Neural cell (in vitro differentiated cells): Measurements from ENCODE around the gene CIRBP. TPM values are rescaled to one million over a fixed set of nuclear protein-coding genes. Genes with fewer than 3 reads are reported as not detected.

Experiments
- H2AFZ ChIP-seq: fragments of 200-600, 300-800 bp; sonication (generic), shearing (Covaris generic); 2 replicates; pipeline ENCODE4 v1.6.0; 2014; ENCODE audit warnings: low read depth, mild to moderate bottlenecking, antibody characterized with exemption, low read length, moderate library complexity
- H3F3A ChIP-seq: fragments of 200-600 bp; shearing (Covaris generic); 2 replicates; pipeline ENCODE4 v1.6.1; 2016; ENCODE audit warnings: mild to moderate bottlenecking, moderate library complexity, mixed read lengths, antibody characterized with exemption, low read length; ENCODE audit not compliant: insufficient read depth, poor library complexity, severe bottlenecking
- H3K27ac ChIP-seq: fragments of 200-600, 300-800 bp; sonication (generic), shearing (Covaris generic); 2 replicates; pipeline ENCODE4 v1.5.1; 2014; ENCODE audit warnings: mild to moderate bottlenecking, low read length, moderate library complexity
- H3K27me3 ChIP-seq: fragments of 300-800, 200-600 bp; sonication (generic), shearing (Covaris generic); 2 replicates; pipeline ENCODE4 v1.6.0; 2014; ENCODE audit warnings: mild to moderate bottlenecking, low read depth, low read length, moderate library complexity; ENCODE audit not compliant: insufficient read depth
- H3K36me3 ChIP-seq: fragments of 300-800, 200-600 bp; sonication (generic), shearing (Covaris generic); 2 replicates; pipeline ENCODE4 v1.5.1; 2014; ENCODE audit warnings: mild to moderate bottlenecking, antibody characterized with exemption, low read length, moderate library complexity; ENCODE audit not compliant: insufficient read depth
- H3K4me2 ChIP-seq: fragments of 300-800, 200-600 bp; sonication (generic), shearing (Covaris generic); 2 replicates; pipeline ENCODE4 v1.6.0; 2014; ENCODE audit warnings: mild to moderate bottlenecking, low read length
- H3K4me3 ChIP-seq: fragments of 300-800, 200-600 bp; sonication (generic), shearing (Covaris generic); 2 replicates; pipeline ENCODE4 v1.5.1; 2014; ENCODE audit warnings: mild to moderate bottlenecking, low read length, moderate library complexity
- H3K79me2 ChIP-seq: fragments of 200-600 bp; shearing (Covaris generic); replicated peaks from 2 replicates; pipeline ENCODE4 v1.6.0; 2014; ENCODE audit warnings: mild to moderate bottlenecking, low read length, moderate library complexity; ENCODE audit not compliant: insufficient read depth
- H3K9ac ChIP-seq: fragments of 300-800, 200-600 bp; sonication (generic), shearing (Covaris generic); 2 replicates; pipeline ENCODE4 v1.6.1; 2016; ENCODE audit warnings: mild to moderate bottlenecking, low read length, mixed read lengths
- H3K9me2 ChIP-seq: fragments of 200-600 bp; shearing (Covaris generic); 2 replicates; pipeline ENCODE4 v1.6.1; 2016; ENCODE audit warnings: mild to moderate bottlenecking, low read length, mixed read lengths; ENCODE audit not compliant: insufficient read depth
- H3K9me3 ChIP-seq: fragments of 200-600, 300-800 bp; sonication (generic), shearing (Covaris generic); 2 replicates; pipeline ENCODE4 v1.6.1; 2016; ENCODE audit warnings: mild to moderate bottlenecking, mixed run types, low read length, moderate library complexity, mixed read lengths
- H4K20me1 ChIP-seq: fragments of 200-600 bp; shearing (Covaris generic); 2 replicates; pipeline ENCODE4 v1.6.1; 2016; ENCODE audit warnings: mild to moderate bottlenecking, mixed run types; ENCODE audit not compliant: insufficient read depth
- EP300 ChIP-seq: fragments of 450-650 bp; conservative IDR thresholded peaks from 2 replicates; pipeline ENCODE4 v1.6.1; 2014; ENCODE audit warnings: antibody characterized with exemption, mild to moderate bottlenecking, moderate library complexity; ENCODE audit not compliant: poor library complexity, severe bottlenecking
- POLR2AphosphoS5 ChIP-seq: IDR thresholded peaks from 2 replicates; pipeline ENCODE4 v1.6.1; 2012
- RAD21 ChIP-seq: fragments of 450-650 bp; conservative IDR thresholded peaks from 2 replicates; pipeline ENCODE4 v1.6.1; 2014; ENCODE audit warnings: antibody characterized with exemption, mild to moderate bottlenecking, moderate library complexity
- polyA plus RNA-seq: library from polyadenylated mRNA; depleted of rRNA; stranded (reverse); fragments of >200 nt; gene quantifications from 2 replicates; pipeline ENCODE4 v1.2.3, GENCODE V29; 2014
- TF ChIP-seq, protein P1 (sequence below): fragments of 450-650 bp; IDR thresholded peaks from 2 replicates; pipeline ENCODE4 v1.5.1; 2014; ENCODE audit warnings: antibody characterized with exemption, mild to moderate bottlenecking, moderate library complexity; ENCODE audit not compliant: poor library complexity, severe bottlenecking
- TF ChIP-seq, protein P2 (sequence below): IDR thresholded peaks from 2 replicates; pipeline ENCODE4 v1.6.1; 2012; ENCODE audit warnings: borderline replicate concordance

The CIRBP gene
- polyA plus RNA-seq, 1 donor from 2014 or later, result 1,663 TPM

DNA sequence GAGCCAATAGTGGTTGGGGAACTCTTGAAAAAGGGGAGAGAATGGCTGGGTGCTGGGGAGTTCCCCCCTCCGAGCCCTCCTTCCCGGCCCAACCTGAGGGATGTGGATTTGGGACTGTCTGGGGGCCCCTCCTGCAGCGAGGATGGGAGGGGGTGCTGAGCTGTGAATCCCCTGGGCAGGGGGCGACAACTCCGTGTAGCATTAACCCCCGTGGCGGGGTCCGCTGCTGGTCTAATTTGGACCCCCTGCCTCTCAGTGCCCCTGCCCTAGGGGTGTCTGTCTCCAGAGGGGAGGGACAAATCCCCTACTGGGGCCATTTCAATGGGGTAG lies 11.0 kb upstream of the CIRBP start:
- Histone ChIP-seq H3K79me2 (peaks cover 58% of the 10 kb centered on the region), H3K9ac (peak overlapping the region; percentile 31), H3K4me2 (no peak overlapping the region), H3K9me2 (no peaks in the 10 kb centered on the region), H4K20me1 (peaks cover 4% of the 10 kb centered on the region), H3K27me3 (no peaks in the 10 kb centered on the region), H3K36me3 (no peaks in the 10 kb centered on the region), H3K9me3 (no peaks in the 10 kb centered on the region), H3K4me3 (no peak overlapping the region), H3K27ac (no peak overlapping the region), H2AFZ (no peak overlapping the region), H3F3A (no peaks in the 10 kb centered on the region)
- TF ChIP-seq POLR2AphosphoS5, result peak; percentile 19
- TF ChIP-seq RAD21, result no peak
- TF ChIP-seq EP300, result no peak
- TF ChIP-seq, protein P1, sequence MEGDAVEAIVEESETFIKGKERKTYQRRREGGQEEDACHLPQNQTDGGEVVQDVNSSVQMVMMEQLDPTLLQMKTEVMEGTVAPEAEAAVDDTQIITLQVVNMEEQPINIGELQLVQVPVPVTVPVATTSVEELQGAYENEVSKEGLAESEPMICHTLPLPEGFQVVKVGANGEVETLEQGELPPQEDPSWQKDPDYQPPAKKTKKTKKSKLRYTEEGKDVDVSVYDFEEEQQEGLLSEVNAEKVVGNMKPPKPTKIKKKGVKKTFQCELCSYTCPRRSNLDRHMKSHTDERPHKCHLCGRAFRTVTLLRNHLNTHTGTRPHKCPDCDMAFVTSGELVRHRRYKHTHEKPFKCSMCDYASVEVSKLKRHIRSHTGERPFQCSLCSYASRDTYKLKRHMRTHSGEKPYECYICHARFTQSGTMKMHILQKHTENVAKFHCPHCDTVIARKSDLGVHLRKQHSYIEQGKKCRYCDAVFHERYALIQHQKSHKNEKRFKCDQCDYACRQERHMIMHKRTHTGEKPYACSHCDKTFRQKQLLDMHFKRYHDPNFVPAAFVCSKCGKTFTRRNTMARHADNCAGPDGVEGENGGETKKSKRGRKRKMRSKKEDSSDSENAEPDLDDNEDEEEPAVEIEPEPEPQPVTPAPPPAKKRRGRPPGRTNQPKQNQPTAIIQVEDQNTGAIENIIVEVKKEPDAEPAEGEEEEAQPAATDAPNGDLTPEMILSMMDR, result no peak

DNA sequence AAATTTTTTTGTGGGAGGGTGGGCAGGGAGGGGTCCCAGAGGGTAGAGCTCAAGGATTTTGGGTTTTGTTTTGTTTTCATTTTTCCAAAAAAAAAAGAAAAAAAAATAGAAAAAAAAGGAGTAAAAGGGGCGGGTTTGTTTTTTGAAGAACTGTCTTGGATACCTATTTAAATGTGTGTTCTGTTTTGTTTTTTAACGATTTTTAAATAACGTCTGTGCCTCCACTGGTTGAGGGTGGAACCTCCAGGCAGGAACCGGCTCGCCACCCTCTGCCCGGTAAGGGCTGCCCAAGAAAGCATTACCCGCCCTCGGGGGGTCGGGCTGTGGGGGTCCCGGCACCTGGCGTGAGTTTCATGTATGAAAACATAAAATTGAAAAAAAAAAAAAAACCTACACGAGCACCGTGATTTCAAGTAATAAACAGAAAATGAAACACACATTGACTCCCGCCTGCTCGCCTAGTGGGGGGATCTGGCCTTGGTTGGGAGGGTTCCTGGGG lies 10.4 kb upstream of the CIRBP start:
- TF ChIP-seq, protein P2, sequence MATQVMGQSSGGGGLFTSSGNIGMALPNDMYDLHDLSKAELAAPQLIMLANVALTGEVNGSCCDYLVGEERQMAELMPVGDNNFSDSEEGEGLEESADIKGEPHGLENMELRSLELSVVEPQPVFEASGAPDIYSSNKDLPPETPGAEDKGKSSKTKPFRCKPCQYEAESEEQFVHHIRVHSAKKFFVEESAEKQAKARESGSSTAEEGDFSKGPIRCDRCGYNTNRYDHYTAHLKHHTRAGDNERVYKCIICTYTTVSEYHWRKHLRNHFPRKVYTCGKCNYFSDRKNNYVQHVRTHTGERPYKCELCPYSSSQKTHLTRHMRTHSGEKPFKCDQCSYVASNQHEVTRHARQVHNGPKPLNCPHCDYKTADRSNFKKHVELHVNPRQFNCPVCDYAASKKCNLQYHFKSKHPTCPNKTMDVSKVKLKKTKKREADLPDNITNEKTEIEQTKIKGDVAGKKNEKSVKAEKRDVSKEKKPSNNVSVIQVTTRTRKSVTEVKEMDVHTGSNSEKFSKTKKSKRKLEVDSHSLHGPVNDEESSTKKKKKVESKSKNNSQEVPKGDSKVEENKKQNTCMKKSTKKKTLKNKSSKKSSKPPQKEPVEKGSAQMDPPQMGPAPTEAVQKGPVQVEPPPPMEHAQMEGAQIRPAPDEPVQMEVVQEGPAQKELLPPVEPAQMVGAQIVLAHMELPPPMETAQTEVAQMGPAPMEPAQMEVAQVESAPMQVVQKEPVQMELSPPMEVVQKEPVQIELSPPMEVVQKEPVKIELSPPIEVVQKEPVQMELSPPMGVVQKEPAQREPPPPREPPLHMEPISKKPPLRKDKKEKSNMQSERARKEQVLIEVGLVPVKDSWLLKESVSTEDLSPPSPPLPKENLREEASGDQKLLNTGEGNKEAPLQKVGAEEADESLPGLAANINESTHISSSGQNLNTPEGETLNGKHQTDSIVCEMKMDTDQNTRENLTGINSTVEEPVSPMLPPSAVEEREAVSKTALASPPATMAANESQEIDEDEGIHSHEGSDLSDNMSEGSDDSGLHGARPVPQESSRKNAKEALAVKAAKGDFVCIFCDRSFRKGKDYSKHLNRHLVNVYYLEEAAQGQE, result peak; percentile 9
- TF ChIP-seq, protein P1, result no peak
- Histone ChIP-seq H3K9ac (no peak overlapping the region), H3K27me3 (no peaks in the 10 kb centered on the region), H3K4me2 (no peak overlapping the region), H3F3A (no peaks in the 10 kb centered on the region), H4K20me1 (peaks cover 1% of the 10 kb centered on the region), H3K9me3 (no peaks in the 10 kb centered on the region), H3K79me2 (peaks cover 52% of the 10 kb centered on the region), H3K4me3 (no peak overlapping the region), H2AFZ (no peak overlapping the region), H3K9me2 (no peaks in the 10 kb centered on the region), H3K36me3 (no peaks in the 10 kb centered on the region), H3K27ac (peak overlapping the region; percentile 95)
